ENCODE measurements around the gene ANKRD66. TPM values are rescaled to one million over a fixed set of nuclear protein-coding genes. Genes with fewer than 3 reads are reported as not detected.

The ANKRD66 gene
- total RNA-seq, 1 experiment from 2014 or later: not detected

GRCh38 chr6:46796848-46797580 is 50.3 kb downstream of the ANKRD66 start:
- no peak overlapping the region for H3K4me2 ChIP-seq (ENCODE audit: low read length)
- H3K4me3 ChIP-seq (replicated peaks in 1 of 2; ENCODE audit: low read depth in 1 of 2, low read length in 2 of 2): no peak overlapping the region
- ChIA-PET CTCF (no interaction called here), POLR2A (no interaction called here), RAD21 (ENCODE audit: low non-redundant PET in 1 of 2, low total read pairs in 2 of 2, uncharacterized antibody in 2 of 2, unreplicated experiment in 2 of 2) (no interaction called here)
- no peaks in the 10 kb centered on the region for H3K36me3 ChIP-seq (ENCODE audit: control insufficient read depth in 1 of 2, insufficient read depth in 2 of 2, low read length in 2 of 2)
- H3K9ac ChIP-seq (ENCODE audit: low read length): no peak overlapping the region
- H3K4me1 ChIP-seq (ENCODE audit: control insufficient read depth in 1 of 2, insufficient read depth in 2 of 2, low read length in 2 of 2): peaks cover 0 to 4% of the 10 kb centered on the region in 2 experiments; a peak in 1 of 4 replicates
- DNase-seq (ENCODE audit: low read depth, low spot score) (no peak), ATAC-seq (no peak)
- H2AFZ ChIP-seq (ENCODE audit: low read depth, low read length, poor library complexity, severe bottlenecking): no peak overlapping the region
- intact Hi-C loops (cut with micrococcal nuclease): no loop called here
- TF ChIP-seq ELF1 (IDR thresholded peaks at IDR 0.05; ENCODE audit: borderline replicate concordance, low read depth) (no peak), EZH2 (IDR thresholded peaks at IDR 0.05) (no peak), SRF (IDR thresholded peaks at IDR 0.05; ENCODE audit: low read depth) (no peak), EZH2phosphoT487 (IDR thresholded peaks at IDR 0.05; ENCODE audit: borderline replicate concordance) (no peak), POLR2AphosphoS5 (IDR thresholded peaks at IDR 0.05; ENCODE audit: low read depth, low read length) (no peak), ZFX (IDR thresholded peaks at IDR 0.05) (no peak), TCF7L2 (IDR thresholded peaks at IDR 0.05; ENCODE audit: borderline replicate concordance, extremely low read depth, insufficient read depth, insufficient read length) (no peak), RAD21 (IDR thresholded peaks at IDR 0.05; ENCODE audit: low read depth) (no peak), YY1 (IDR thresholded peaks at IDR 0.05; ENCODE audit: extremely low read depth, insufficient replicate concordance, low read depth, low read length) (no peak)
- H3K9me2 ChIP-seq (ENCODE audit: insufficient read depth): no peaks in the 10 kb centered on the region
- H3K27me3 ChIP-seq (ENCODE audit: insufficient read depth, low read length): no peaks in the 10 kb centered on the region
- H3K9me3 ChIP-seq (ENCODE audit: control insufficient read depth in 1 of 2, insufficient read depth in 1 of 2, low read depth in 1 of 2, low read length in 2 of 2): no peaks in the 10 kb centered on the region
- no peaks in the 10 kb centered on the region for H4K20me1 ChIP-seq (ENCODE audit: insufficient read depth)
- no TSS peak for BruUV-seq (replicated peaks)
- no peak overlapping the region for H3K27ac ChIP-seq (ENCODE audit: low read depth, low read length)
- H3K79me2 ChIP-seq (ENCODE audit: insufficient read depth, low read length): no peaks in the 10 kb centered on the region

- Histone ChIP-seq H3K9ac (ENCODE audit: low read length) (no peak overlapping the region), H3K9me3 (ENCODE audit: control insufficient read depth in 1 of 2, insufficient read depth in 1 of 2, low read depth in 1 of 2, low read length in 2 of 2) (no peaks in the 10 kb centered on the region), H2AFZ (ENCODE audit: low read depth, low read length, poor library complexity, severe bottlenecking) (peak overlapping the region; percentile 4), H3K27ac (ENCODE audit: low read depth, low read length) (no peak overlapping the region), H4K20me1 (ENCODE audit: insufficient read depth) (no peaks in the 10 kb centered on the region), H3K4me2 (ENCODE audit: low read length) (no peak overlapping the region), H3K27me3 (ENCODE audit: insufficient read depth, low read length) (no peaks in the 10 kb centered on the region), H3K9me2 (ENCODE audit: insufficient read depth) (no peaks in the 10 kb centered on the region), H3K36me3 (ENCODE audit: control insufficient read depth in 1 of 2, insufficient read depth in 2 of 2, low read length in 2 of 2) (no peaks in the 10 kb centered on the region), H3K79me2 (ENCODE audit: insufficient read depth, low read length) (no peaks in the 10 kb centered on the region), H3K4me3 (replicated peaks in 1 of 2; ENCODE audit: low read depth in 1 of 2, low read length in 2 of 2) (no peak overlapping the region), H3K4me1 (ENCODE audit: control insufficient read depth in 1 of 2, insufficient read depth in 2 of 2, low read length in 2 of 2) (peaks cover 0 to 4% of the 10 kb centered on the region in 2 experiments; a peak in 1 of 4 replicates)
- ATAC-seq (no peak), DNase-seq (ENCODE audit: low read depth, low spot score) (no peak)
- RAD21 ChIA-PET (ENCODE audit: low non-redundant PET in 1 of 2, low total read pairs in 2 of 2, uncharacterized antibody in 2 of 2, unreplicated experiment in 2 of 2): no interaction called here
- CTCF ChIA-PET: no interaction called here
- BruUV-seq (replicated peaks): no TSS peak
- POLR2A ChIA-PET: no interaction called here
- intact Hi-C loops (cut with micrococcal nuclease): no loop called here
- TF ChIP-seq ZNF274 (IDR thresholded peaks at IDR 0.05; ENCODE audit: low read depth, low read length) (no peak), ATF3 (IDR thresholded peaks at IDR 0.05) (no peak), POLR2A (IDR thresholded peaks at IDR 0.05; ENCODE audit: borderline replicate concordance, extremely low read depth, insufficient read depth, insufficient read length) (no peak), SRF (IDR thresholded peaks at IDR 0.05; ENCODE audit: low read depth) (no peak), JUND (IDR thresholded peaks at IDR 0.05) (no peak), CTCF (IDR thresholded peaks at IDR 0.05 in 2 of 3, conservative IDR thresholded peaks at IDR 0.05 in 1 of 3; ENCODE audit: borderline replicate concordance in 1 of 3, insufficient read depth in 1 of 3, low read depth in 2 of 3, low read length in 2 of 3) (no peak), MAX (IDR thresholded peaks at IDR 0.05) (no peak), RAD21 (IDR thresholded peaks at IDR 0.05; ENCODE audit: low read depth) (no peak), POLR2AphosphoS5 (IDR thresholded peaks at IDR 0.05; ENCODE audit: low read depth, low read length) (no peak), ZFX (IDR thresholded peaks at IDR 0.05) (no peak), TCF7L2 (IDR thresholded peaks at IDR 0.05; ENCODE audit: borderline replicate concordance, extremely low read depth, insufficient read depth, insufficient read length) (no peak)
These were observed 52.9 kb downstream of the ANKRD66 start for GRCh38 chr6:46799657-46800056.
